ENCODE measurements around the gene TBX18.

Gene TBX18

DNA sequence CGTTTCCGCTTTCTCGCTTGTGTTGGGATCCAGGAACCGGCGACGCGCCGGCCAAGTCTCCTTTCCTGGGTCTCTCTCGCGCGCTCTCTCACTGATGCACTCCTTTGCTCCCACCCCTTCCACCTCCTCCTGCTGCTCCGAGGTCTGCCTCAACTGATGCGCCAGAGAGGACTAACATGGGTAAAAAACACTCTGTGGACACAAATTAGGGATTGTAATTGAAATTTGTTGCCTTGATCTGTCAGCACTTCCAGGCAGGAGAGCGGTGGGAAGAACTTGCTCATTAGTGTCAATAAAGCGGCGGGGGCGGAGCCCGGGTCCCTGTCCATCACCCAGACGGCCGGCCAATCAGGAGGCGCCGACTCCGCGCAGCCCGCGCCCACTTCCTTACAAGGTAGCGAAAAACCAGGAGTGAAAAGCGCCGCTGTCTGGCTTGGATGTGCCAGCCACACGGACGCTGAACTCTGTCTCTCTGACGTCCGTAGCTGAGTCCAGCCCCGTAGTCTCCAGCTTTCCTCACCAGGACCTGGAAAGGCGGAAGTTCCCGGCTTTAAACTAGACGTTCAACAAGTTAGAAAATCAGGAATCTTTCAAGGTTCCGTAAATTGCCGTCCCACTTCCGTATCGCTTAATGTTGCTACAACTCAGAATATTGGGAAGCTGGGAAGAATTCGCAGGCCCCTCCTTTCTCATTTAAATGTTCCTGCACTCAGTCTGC lies at the start of gene TBX18:
Gene TBX18 (minus strand): TSS at position 267 of the 718 bp plus-strand sequence. CDS start 417 bp downstream, outside the sequence.
- no peak for DNase-seq

DNA sequence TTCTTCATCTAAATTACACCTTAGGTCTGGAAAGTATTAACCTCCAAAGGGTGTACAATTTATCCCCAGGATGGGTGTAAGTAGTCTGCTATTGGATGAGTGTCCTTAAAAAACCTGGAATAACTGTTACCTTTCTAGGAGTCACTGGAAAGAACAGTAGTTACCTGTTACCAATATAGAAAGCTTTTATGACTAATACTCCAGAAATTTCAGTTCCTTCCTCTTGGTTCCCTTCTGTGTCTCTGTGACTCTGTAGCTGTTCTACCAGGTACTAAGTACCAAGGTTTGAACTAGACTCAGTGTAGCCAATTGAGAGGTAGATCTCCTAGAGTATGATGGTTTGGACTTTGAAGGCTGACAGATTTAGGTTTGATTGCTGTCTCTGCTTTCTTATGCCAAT lies 47.0 kb upstream of the TBX18 start:
- no peak for DNase-seq

DNA sequence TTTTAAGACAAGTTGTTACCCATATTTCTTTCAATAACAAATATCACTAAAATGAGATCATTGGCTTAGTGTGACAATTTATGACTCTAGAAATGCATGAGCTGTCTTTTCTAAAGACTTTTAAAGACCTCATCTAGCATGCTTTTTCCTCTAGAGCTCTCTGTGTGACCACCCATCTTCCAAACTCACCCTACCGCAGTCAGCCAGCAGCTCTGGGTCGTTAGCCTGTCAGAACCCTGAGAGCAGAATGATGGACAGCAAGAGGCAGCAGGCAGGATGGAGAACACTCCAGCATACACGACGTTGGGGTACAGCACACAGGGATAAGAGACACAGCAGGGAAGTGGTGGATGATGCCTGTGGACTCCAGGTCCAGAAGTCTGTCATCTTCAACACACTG lies 45.1 kb upstream of the TBX18 start:
- DNase-seq, result no peak

DNA sequence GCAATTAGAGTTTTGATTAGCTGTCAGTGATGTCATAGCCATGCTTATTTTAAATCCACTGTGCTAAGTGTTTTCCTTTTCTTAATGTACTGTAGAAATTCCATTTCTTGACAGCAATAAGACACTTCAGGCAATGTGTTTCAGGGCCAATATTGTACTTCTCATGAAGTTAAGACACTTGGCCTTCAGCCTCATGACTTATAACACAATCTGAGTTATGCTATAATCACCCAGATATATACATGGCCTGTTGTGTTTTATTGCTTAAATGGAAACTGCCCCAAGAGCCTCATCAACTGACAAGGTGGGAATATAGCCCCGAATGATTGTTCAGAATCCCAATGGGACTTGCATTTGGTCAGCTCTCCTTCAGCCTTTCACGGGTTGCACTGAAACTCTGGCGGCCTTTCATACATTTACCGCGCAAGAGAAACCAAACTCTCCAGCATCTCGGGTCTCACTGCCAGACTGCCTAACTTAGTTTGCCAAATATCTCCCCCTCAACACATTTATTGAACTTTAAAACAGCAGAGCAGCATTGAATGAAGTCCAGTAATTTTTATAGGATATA lies 44.2 kb upstream of the TBX18 start:
- no peak for DNase-seq

DNA sequence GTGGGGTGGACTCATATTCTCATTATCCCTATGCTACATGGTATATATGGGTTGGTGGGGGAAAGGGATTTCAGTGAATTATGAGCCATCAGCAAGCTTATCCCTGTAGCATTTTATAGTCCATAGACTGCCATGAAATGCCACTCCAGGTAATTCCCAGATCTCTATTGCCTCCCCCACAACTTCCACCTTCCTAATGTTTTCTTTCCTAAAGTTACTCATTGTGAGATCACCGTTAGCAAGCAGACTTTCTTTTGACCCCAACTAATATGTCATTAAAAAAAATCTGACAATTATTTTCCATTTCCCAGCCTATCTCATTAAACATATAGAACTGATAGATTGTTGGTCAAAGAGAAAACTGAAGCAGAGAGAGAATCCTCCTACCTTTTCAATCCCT lies 40.7 kb upstream of the TBX18 start:
- no peak for DNase-seq

DNA sequence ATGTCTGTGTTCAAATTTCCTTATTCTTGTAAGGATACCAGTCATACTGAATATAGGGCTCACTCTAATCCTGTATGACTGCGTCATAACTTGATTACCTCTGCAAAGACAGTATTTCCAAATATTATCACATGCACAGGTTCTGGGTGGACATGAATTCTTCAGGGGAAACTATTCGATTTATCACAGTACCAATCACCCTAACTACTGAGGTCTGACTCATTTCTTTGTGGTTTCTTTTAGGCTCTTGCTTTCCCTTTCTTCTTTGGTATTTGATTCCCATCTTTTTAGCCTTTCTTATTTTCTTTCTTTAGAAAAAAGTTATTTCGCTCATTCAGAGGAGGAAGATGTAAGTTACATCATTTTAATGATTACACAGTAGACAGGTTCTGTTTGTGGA lies 40.3 kb upstream of the TBX18 start:
- no peak for DNase-seq

DNA sequence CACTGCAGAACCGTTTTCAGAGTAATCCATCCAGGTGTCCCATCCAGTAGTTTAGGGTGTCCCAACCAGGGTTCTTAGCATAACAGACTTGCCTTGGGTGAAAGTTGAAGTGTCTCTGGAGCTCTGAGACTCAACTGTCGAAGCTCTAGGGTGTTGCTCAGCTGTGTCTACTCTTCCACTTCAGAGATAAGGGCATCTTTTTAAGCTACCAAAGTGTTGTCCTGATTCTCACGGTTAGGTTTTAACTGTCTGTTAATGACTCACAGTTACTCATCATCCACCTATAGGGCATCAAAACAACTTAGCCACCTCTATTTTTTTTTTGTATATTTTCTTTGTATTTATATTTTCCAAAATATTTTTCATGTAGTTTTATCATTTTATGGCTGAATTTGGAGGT lies 36.9 kb upstream of the TBX18 start:
- no peak for DNase-seq

DNA sequence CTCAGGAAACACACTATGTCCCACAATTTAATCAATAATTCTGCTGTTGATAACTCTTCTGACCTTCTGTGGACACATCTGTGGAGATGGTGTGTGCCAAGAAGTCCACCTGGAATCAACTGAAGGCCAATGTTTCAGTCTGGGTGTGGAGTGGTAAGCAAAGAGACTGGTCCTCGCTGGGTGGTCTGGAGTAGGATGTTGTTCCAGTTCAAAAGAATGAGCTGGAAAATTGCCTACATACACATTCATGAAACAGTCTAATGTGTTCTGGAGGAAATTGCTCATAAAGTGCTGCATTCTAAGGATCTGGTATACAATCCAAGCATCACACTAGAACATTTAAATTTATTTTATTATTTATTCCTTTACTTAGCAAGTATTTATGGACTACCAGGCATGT lies 33.9 kb upstream of the TBX18 start:
- DNase-seq, result no peak

DNA sequence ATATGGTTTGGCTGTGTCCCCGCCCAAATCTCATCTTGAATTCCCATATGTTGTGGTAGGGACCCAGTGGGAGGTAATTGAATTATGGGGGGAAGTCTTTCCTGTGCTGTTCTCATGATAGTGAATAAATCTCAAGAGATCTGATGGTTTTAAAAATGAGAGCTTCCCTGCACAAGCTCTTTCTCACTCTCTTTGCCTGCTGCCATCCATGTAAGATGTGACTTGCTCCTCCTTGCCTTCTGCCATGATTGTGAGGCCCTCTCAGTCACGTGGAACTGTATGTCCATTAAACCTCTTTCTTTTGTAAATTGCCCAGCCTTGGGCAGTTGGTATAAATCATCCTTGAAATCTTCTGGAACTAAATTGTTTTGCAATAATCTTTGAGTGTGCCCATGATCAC lies 31.9 kb upstream of the TBX18 start:
- DNase-seq, result no peak

DNA sequence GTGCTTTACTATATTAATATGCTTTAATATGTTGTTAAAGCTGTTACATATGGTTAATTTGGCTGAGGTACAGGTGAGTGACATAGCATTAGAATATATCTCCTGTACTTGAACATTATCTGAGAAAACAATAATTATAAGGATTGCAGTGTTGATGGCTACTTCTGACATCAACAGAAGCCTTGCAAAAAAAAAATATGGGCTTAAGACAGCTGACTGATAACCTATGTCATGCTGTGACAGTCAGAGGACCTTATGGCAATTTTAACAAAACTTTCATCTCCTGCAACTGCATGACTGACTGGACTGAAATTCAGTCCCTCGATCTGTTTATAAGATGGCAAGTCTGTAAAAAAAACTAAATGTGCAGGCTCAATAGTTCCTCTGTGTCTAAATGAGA lies 27.5 kb upstream of the TBX18 start:
- no peak for DNase-seq

DNA sequence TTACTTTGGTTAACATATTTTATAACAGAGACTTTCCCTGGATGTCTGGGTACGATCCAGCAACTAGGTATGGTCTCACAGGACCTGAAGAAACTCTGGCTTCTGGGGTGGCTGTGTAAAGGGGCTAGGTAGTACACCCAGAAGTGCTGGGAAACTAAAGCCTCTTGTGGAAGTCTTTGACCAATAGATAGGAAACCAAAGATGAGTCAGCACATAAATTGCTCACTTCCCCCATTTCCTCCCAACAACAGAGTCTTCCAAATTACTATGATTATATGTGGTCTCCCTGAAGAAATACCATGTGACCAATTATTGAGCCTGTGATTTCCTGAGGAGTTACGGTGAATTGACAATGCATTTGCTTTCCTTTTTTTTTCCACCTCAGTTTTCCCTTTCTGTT lies 26.8 kb upstream of the TBX18 start:
- DNase-seq, result no peak

DNA sequence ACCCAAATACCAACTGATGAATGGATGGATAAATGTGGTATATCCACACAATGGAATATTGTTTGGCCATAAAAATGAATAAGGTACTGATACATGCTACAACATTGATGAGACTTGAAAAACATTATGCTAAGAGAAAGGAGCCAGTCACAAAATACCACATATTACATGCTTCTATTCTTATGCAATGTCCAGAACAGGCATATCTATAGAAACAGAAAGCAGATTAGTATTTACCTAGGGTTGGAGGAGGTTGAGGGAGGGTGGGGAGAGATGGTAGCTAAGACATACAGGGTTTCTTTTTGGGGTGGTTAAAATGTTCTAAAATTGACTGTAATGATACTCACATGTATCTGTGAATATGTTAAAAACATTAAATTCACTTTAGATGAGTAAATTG lies 24.8 kb upstream of the TBX18 start:
- DNase-seq, result no peak

DNA sequence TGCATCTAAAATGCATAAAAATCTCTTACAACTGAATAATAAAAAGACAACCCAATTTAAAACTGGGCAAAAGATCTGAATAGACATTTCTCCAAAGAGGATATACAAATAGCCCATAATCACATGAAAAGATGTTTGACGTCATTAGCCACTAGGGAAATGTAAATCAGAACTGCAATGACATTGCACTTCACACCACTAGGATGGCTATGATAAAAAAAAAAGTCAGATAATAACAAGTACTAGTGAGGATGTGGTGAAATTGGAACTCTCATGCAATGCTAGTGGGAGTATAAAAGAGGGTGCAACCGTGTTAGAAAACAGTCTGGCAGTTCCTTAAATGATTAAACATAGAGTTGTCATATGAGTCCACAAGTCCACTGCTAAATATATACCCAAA lies 24.3 kb upstream of the TBX18 start:
- no peak for DNase-seq

DNA sequence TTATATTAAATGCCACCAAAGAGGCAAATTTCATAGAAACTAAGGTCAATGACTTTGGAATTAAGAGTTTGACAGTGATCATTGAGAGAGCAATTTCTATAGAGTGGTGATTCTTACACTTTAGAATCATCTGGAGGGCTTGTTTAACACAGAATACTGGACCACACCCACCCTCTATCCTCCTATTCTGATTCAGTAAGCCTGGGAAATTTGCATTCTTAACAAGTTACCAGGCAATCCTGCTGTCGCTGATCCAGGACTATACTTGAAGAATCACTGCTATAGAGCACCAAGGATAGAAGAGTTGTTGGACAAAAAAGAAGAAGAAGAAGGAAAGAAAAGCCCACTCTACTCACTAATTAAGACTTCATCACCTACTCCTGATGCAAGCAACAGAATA lies 21.3 kb upstream of the TBX18 start:
- no peak for DNase-seq

DNA sequence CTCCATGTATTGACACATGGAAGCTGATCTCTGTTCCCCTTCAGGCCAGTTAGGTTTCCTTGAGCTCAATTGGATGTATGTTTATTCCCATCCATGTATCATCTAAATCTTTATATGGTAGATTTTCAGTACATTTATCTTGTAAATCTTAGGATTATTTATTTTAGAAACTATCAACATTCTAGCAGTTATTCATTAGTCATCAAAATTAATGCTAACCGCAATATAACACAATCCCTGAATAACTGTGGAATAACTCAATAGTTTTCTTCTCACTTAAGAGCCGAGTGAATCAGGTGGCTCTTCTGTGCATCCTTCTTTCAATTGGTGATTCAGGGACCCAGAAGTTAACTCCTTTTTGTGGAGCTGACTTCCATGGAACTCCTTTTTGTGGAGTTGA lies 15.5 kb upstream of the TBX18 start:
- no peak for DNase-seq

DNA sequence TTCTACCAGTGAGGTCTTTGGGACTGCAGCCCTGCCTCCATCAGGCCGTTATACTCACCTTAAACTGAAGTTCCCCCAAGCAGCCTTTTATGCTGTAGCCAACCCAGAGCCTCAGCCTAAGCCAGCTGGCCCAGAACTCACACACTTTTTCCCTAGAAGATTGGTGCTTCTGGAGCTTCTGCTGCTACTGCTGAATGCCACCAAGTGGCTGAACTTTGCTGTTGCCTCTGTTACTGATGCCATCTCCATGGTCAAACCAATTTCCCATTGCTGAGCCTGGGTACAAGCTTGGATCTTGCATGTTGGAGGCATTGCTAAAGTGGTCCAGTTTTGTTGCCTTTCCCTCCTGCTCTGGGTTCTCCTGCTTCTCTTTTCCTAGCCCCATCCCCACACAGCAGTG lies 15.0 kb upstream of the TBX18 start:
- no peak for DNase-seq

DNA sequence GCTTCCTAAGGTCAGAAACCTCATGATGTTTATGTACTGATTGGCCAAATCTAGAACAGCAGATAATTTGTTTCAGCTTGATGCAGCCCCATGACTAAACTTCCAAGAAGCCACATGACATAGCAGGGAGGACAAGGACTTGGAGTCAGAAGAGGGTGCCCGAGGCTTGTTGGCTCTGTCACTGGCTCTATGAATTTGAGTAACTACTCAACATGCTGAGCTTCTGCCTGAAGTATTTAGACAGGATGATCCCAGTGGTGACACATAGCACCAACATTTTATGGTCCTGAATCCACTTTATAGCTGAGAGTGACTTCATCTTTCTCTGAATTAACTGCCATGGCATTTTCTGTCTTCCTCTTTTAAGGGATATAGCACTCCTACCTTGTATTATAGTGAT lies 13.5 kb upstream of the TBX18 start:
- no peak for DNase-seq

DNA sequence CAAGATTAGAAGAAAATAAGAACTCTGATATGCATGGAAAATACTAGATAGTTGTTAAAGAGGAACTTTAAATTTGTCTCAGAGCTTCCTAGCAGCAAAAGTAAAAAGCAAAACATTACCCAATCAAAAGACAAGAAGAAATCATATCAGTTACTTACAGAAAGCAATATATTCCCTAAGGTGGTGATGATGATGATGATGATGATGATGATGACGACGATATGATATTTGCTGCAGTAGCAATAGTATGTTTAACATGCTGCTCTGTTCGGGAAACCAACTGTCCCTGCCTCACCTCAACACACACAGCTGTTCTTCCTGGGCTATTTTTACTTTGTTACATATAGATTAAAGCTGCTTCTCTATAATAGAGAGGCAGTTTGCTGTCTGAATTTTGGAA lies 12.0 kb upstream of the TBX18 start:
- DNase-seq, result no peak

DNA sequence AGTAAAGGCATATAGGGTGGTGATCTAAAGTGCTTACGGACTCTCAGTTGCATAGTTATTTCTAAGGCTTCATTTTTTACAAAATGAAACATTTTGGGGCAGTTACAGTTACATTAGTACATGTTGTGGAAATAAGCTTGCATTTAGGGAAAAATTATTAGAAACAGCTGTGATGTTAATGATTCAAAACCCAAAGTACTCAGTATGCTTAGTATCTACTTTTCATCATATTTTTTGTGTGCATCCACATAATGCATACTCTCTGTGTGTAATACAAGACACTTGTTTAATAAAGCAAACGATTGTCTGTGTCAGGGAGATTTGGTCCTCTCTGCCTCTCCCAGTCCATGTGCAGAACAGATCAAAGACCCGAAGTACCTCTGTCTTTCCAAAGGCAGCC lies 11.4 kb upstream of the TBX18 start:
- DNase-seq, result no peak

DNA sequence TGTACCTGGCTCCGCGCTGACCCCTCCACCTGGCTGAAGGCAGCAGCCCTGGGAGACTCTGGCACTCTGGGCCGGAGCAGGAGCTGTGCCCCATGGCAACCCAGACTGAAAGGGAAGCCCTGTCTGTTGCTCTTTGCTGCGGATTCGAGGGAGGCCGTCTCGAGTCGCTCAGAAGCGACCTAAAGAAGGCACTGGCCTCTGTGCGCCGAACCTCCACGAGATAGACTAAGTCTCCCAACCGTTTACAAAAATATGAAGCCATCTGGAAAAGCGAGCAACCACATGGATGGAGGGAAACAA lies 10.5 kb upstream of the TBX18 start:
- DNase-seq, result no peak

DNA sequence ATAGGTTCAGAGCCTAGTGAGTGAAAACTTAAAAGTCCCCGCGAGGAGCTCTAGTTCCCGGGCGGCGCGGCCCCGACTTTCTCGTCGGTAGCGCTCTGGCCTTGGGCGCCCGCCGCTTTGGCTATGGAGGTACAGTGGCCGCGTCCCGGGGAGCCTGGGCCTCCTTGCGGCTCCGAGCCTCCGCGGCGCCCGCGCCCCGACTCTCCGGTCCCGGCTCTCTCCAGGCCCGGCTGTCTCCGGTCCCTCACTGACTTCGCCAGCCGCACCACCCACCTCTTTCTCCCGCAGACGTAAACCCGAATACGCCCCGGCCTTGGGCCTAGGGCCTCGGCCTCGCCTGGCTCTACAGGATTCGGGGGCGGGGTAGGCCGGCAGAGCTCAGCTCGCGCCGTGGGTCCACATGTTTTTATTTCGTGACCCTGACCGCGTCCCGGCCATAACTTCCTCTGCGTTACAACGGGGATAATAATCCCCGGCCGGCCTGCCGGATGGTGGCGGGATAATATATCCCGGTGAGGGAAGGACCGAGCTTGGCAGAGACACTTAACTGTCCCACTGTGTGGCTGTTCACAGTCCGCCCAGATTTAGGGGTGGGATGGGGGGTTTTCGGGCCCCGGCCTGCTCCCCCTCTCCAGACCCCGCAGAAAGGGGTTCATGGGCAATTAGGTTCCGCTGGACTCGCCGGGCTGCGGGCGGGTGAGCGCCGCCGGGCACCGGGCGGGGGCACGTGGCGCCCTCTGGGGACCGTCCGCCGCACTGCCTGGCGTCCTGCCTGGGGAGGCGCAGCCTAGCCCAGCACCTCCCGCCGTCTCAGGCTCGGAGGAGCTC lies 10.0 kb upstream of the TBX18 start:
- no peak for DNase-seq

DNA sequence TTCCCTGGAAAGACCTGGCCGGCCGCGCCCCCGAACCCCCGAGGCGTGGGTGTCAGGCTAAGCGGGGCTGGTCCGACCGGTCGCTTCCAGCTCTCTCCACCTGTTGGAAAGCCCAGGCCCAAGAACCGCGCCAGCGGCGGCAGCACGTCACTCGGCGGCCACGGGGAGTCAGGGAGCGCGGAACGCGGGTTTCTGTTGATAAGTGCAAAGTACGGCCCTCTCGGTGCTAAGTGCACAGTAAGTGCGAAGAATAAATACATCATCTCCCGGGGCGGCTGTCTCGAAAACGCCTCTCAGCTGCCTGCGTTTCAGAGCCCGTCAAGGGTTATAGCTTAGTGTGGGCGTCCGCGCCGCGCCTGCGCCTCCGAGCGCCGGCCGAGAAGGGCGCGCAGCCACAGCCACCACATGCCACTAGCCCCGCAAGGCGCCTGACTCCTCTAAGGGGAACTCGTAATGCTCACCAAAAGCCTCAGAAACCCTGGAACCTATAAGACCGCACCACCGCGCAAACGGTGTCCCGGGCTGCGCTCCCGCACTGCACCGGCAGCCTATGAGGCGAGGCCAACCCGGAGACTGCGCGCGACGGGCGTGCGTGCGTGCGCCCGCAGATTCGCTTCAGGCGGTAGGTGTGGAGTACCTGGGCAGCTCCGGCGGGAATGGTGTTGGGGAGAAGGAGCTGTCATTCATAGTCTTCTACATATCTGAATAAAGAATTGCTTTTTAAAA lies 9.2 kb upstream of the TBX18 start:
- DNase-seq, result no peak

DNA sequence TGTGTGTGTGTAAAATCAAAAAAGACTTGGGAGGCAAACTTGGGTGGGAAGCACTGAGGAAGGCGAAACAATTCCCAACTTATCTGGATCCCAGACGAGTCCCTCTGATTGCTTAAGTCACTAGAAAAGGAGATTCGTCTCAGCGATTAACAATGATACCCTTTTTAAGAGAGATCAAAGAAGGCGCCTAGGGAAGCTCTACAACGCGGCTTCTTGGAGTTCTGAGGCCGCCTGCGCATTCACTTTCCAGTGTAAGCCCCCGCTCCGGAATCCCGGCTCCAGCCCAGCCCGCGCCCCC lies 8.7 kb upstream of the TBX18 start:
- no peak for DNase-seq

All from CD4-positive, alpha-beta T cell treated with Interleukin-12 subunit alpha and Interleukin-12 subunit beta, for 1 hour (primary cell).